Measurements from ENCODE around the gene HDAC11.

DNA sequence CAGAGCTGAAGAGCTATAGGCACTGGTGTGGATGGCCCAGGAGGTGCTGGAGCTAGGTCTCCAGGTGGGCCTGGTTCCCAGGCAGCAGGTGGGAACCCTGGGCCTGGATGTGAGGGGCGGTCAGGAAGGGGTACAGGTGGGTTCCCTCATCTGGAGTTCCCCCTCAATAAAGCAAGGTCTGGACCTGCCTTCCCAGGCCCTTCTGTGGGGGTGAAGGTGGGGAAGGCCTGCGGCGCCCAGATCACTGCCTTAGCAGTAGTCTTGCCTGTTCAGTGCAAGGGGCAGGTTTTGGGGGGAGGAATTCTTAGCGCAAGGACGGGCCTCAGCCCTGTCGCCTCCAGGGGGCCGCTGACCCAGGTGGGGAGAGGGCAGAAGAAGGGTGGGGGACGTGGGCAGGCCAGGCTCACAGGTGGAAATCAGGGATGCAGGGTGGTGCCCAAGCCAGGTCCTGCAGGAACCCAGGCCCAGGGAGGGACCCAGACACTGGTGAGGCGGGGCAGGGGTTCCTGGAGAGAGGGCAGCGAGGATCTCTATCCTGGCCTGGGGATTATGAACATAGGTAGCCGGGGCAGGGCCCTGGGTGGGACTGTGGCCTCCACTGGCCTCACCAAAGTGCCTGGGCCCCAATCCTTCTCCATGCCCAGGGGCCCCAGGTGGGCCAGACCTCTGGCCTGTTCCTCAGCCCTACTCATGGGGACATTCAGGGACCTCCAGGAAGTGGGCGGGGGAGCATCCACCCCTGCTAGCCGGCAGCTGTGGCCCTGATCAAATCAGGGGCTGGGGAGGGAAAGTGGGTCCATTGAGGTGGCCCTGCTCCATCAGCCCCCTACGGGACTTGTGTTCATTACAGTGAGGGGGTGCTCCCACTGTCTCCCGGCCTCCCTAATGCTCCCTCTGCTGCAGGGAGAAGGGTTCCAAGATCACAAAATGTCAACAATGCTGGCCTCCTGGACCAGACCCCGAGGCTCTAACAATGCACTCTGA is 25.3 kb downstream of the HDAC11 start:
- TF ChIP-seq EP300 (IDR thresholded peaks at IDR 0.05; ENCODE audit: borderline replicate concordance) (no peak), CEBPB (IDR thresholded peaks at IDR 0.05) (no peak), USF1 (IDR thresholded peaks at IDR 0.05) (no peak), CREB1 (IDR thresholded peaks at IDR 0.05; ENCODE audit: low read depth) (no peak), REST (IDR thresholded peaks at IDR 0.05; ENCODE audit: low read depth) (no peak), YY1 (IDR thresholded peaks at IDR 0.05; ENCODE audit: low read depth) (no peak), EGR1 (IDR thresholded peaks at IDR 0.05) (no peak), TAF1 (IDR thresholded peaks at IDR 0.05; ENCODE audit: low read depth) (no peak), FOXM1 (IDR thresholded peaks at IDR 0.05; ENCODE audit: borderline replicate concordance, low read depth) (no peak), ZBTB7A (IDR thresholded peaks at IDR 0.05; ENCODE audit: low read depth) (no peak), TCF12 (IDR thresholded peaks at IDR 0.05; ENCODE audit: low read depth) (no peak), TEAD4 (IDR thresholded peaks at IDR 0.05) (no peak), RAD21 (IDR thresholded peaks at IDR 0.05; ENCODE audit: low read depth) (no peak)
- TF ChIP-seq, protein P1, sequence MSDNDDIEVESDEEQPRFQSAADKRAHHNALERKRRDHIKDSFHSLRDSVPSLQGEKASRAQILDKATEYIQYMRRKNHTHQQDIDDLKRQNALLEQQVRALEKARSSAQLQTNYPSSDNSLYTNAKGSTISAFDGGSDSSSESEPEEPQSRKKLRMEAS (IDR thresholded peaks at IDR 0.05) = no peak
